ENCODE data around the gene TBXT. TPM values are rescaled to one million over a fixed set of nuclear protein-coding genes. Genes with fewer than 3 reads are reported as not detected.
A peak's percentile ranks its signal among the peaks of the same experiment; 100 is the strongest.

The TBXT gene
- total RNA-seq (2021; fragmentation: NEBNext Ultra II Directional; extraction: Animal tissue kit (Norgen Biotek cat#: 25700)), result 0.24 and 0.25 TPM in 2 replicates
- polyA plus RNA-seq (2011; rRNA removed), result 0.18 and 0.52 TPM in 2 replicates
- polyA plus RNA-seq (2011; cell fraction: cytosol; rRNA removed), result 0.19 TPM
- 0.84 TPM for polyA plus RNA-seq (2011; cell fraction: nucleus; rRNA removed)
- polyA plus RNA-seq (2012, experiment 1 of 2), result 0.21 to 0.54 TPM (median 0.33 TPM) in 4 replicates
- polyA plus RNA-seq (2012, experiment 2 of 2), result 0.33 TPM
- polyA plus RNA-seq (2013, experiment 1 of 2), result 0.16 TPM
- 0.11 TPM for polyA plus RNA-seq (2013, experiment 2 of 2)
- 0.17 and 0.19 TPM in 2 replicates for polyA minus RNA-seq (2011; rRNA and poly(A)+ RNA removed)
- not detected for polyA minus RNA-seq (2011; cell fraction: cytosol; rRNA and poly(A)+ RNA removed)
- not detected for polyA minus RNA-seq (2011; cell fraction: nucleus; rRNA and poly(A)+ RNA removed)
- long read RNA-seq, experiment 1, result 0 reads
- long read RNA-seq, experiment 2, result 0 reads

- H3K18ac ChIP-seq (ENCODE audit: extremely low read depth, low read length), result peak within 1 kb of the TSS; percentile 94
- no peak for FAIRE-seq
- H4K8ac ChIP-seq (ENCODE audit: extremely low read depth, insufficient read depth, low read length), result no peak within 1 kb of the TSS
- peak within 1 kb of the TSS; percentile 94 to 98 for H3K4me2 ChIP-seq (ENCODE audit: insufficient read depth in 1 of 2, low read depth in 2 of 2, low read length in 2 of 2)
- H3K36me3 ChIP-seq (ENCODE audit: control insufficient read depth in 2 of 4, insufficient read depth in 4 of 4, low read length in 3 of 4), result no peaks in the 10 kb centered on the region
- peak within 1 kb of the TSS; percentile 34; the same call in 1 of the 2 replicates for H2BK20ac ChIP-seq (ENCODE audit: low read length)
- H3K4ac ChIP-seq (replicated peaks; ENCODE audit: insufficient read length, low read depth, low read length), result no peak within 1 kb of the TSS
- H3K4me3 ChIP-seq (ENCODE audit: extremely low read depth in 1 of 4, insufficient read depth in 2 of 4, low read depth in 3 of 4, low read length in 4 of 4), result peak within 1 kb of the TSS; percentile 30 to 69 (median 52)
- no peak within 1 kb of the TSS for H3K23ac ChIP-seq (ENCODE audit: insufficient read length)
- no peak within 1 kb of the TSS for H3K14ac ChIP-seq (ENCODE audit: insufficient read length)
- peak within 1 kb of the TSS; percentile 69; the same call in 1 of the 2 replicates for H2AFZ ChIP-seq (ENCODE audit: low read length)
- ChIA-PET CTCF (ENCODE audit: partially characterized antibody) (interaction anchor here (1.0 to 1.3 kb wide), 4 partner anchors 9 to 282 kb away, joined by 3 to 6 read pairs (median 4); no protein-coding TSS in a partner anchor), POLR2A (ENCODE audit: partially characterized antibody) (interaction anchor here (1.3 kb wide), 1 partner anchor 459 kb away, joined by 3 read pairs; the partner anchor contains the start of gene RPS6KA2)
- peak within 1 kb of the TSS; percentile 95; the same call in 1 of the 2 replicates for H2BK12ac ChIP-seq (ENCODE audit: low read depth, low read length)
- peak within 1 kb of the TSS; percentile 63; the same call in 1 of the 2 replicates for H2BK5ac ChIP-seq (ENCODE audit: low read depth, low read length)
- no peak within 1 kb of the TSS for H3K56ac ChIP-seq (replicated peaks; ENCODE audit: insufficient read length, low read depth, low read length)
- peaks cover 4 to 40% (median 16%) of the 10 kb centered on the region in 4 experiments for H3K4me1 ChIP-seq (replicated peaks in 1 of 4; ENCODE audit: control insufficient read depth in 3 of 4, insufficient read depth in 4 of 4, low read length in 3 of 4)
- peaks cover 75 to 99% (median 94%) of the 10 kb centered on the region in 4 experiments for H3K27me3 ChIP-seq (replicated peaks in 1 of 4; ENCODE audit: control insufficient read depth in 3 of 4, extremely low read depth in 1 of 4, insufficient read depth in 3 of 4, low read length in 3 of 4)
- H2BK15ac ChIP-seq (ENCODE audit: low read length), result peak within 1 kb of the TSS; percentile 81; the same call in 1 of the 2 replicates
- no peak within 1 kb of the TSS for H3K9ac ChIP-seq (replicated peaks in 1 of 4; ENCODE audit: extremely low read depth in 1 of 4, low read depth in 3 of 4, low read length in 3 of 4)
- H3K79me1 ChIP-seq (ENCODE audit: low read depth, low read length), result no peaks in the 10 kb centered on the region
- H4K91ac ChIP-seq (replicated peaks; ENCODE audit: insufficient read length, low read length), result no peak within 1 kb of the TSS
- H4K5ac ChIP-seq (ENCODE audit: insufficient read length, low read depth, low read length), result no peak within 1 kb of the TSS
- 1% methylated on average over 40 of the region's 79 CpGs; no CpG with 5 or more reads in 1 of the 2 experiments for WGBS, 2 experiments (ENCODE audit: extremely low coverage in 1 of 2, insufficient coverage in 1 of 2, insufficient read length in 1 of 2, insufficient replicate concordance in 2 of 2, low coverage in 1 of 2, low lambda C conversion rate in 2 of 2, missing lambda C conversion rate in 1 of 2)
- no peak within 1 kb of the TSS for H2BK120ac ChIP-seq (replicated peaks; ENCODE audit: low read depth, low read length)
- H3K27ac ChIP-seq (ENCODE audit: low read depth, low read length), result no peak within 1 kb of the TSS
- peak; percentile 60 to 86 for DNase-seq (ENCODE audit: low read depth in 1 of 2, low spot score in 2 of 2)
- peaks cover 3 to 6% of the 10 kb centered on the region in 2 experiments for H4K20me1 ChIP-seq (replicated peaks in 1 of 2; ENCODE audit: control insufficient read depth in 1 of 2, insufficient read depth in 2 of 2, low read length in 2 of 2)
- H3K79me2 ChIP-seq (ENCODE audit: control insufficient read depth in 1 of 2, insufficient read depth in 2 of 2, low read length in 2 of 2), result no peaks in the 10 kb centered on the region
- no peak within 1 kb of the TSS for H2AK5ac ChIP-seq (ENCODE audit: low read depth, low read length)
- H3K23me2 ChIP-seq (ENCODE audit: low read depth, low read length), result peaks cover 13% of the 10 kb centered on the region; the same call in 1 of the 2 replicates
- H3K9me3 ChIP-seq (ENCODE audit: insufficient read depth in 2 of 2, low read depth in 1 of 2, low read length in 1 of 2), result no peaks in the 10 kb centered on the region
- TF ChIP-seq SUZ12 (IDR thresholded peaks at IDR 0.05; ENCODE audit: low read length), result no peak
- TF ChIP-seq SRF (IDR thresholded peaks at IDR 0.05; ENCODE audit: low read depth, low read length), result no peak
- TF ChIP-seq CTCF (IDR thresholded peaks at IDR 0.05; ENCODE audit: control extremely low read depth in 1 of 3, insufficient read depth in 1 of 3, low read depth in 1 of 3, low read length in 3 of 3), result peak in 1 of 3 experiments; percentile 9; a peak in 1 of 4 replicates
- TF ChIP-seq HDAC2 (IDR thresholded peaks at IDR 0.05; ENCODE audit: borderline replicate concordance in 1 of 2, low read depth in 2 of 2, low read length in 2 of 2), result 0 out of 4 replicates have a peak, but pooled peaks of 1 of the 2 experiments have one; percentile 10
- TF ChIP-seq RXRA (IDR thresholded peaks at IDR 0.05; ENCODE audit: insufficient read depth, low read depth, low read length), result no peak
Observed at GRCh38 chr6:166167801-166168615, at the start of gene TBXT. TSS of gene TBXT (minus strand) at chr6:166167851. CDS start at chr6:166167591, 260 bp downstream.

All from H1 (cell line).